Measurements from ENCODE around the gene SMPD1. TPM values are rescaled to one million over a fixed set of nuclear protein-coding genes. Genes with fewer than 3 reads are reported as not detected.
A peak's percentile ranks its signal among the peaks of the same experiment; 100 is the strongest.

The SMPD1 gene
- total RNA-seq (10 to 100 TPM; 30.4 to 30.9 TPM), polyA plus RNA-seq (17.3 TPM)

DNA sequence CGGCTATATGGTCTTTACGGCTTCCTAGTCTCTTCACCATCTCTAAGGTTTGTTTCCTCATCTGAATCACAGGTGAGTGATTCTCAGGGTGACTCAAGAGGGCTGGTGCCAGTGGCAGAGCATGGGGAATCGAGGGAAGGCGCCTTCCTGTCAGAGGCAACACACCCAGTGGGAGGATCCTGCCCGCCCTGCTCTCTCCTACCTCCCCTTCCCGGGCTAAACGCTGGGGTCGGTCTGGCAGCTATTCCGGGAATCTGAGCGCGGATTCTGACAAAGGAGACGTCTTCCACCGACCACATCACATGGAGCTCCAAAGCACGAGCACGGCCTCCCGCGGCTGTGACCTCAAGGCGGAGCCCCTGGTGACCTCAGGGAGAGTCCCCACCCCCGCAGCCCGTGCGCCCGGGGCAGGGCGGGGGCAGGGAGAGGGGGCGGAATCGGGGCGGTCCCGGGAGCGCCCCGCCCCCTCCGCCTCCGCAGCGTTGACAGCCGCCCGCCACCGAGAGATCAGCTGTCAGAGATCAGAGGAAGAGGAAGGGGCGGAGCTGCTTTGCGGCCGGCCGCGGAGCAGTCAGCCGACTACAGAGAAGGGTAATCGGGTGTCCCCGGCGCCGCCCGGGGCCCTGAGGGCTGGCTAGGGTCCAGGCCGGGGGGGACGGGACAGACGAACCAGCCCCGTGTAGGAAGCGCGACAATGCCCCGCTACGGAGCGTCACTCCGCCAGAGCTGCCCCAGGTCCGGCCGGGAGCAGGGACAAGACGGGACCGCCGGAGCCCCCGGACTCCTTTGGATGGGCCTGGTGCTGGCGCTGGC is at the start of gene SMPD1:
Gene SMPD1 (plus strand): TSS at position 570 of the 813 bp plus-strand sequence. CDS start 125 bp downstream, at position 695.
- Histone ChIP-seq H3K9me3 (ENCODE audit: low read length) (no peaks in the 10 kb centered on the region), H3K27ac (ENCODE audit: low read depth, low read length) (peak within 1 kb of the TSS; percentile 71), H3K4me1 (ENCODE audit: insufficient read depth, low read length) (peaks cover 48% of the 10 kb centered on the region), H3K4me3 (ENCODE audit: low read length) (peak within 1 kb of the TSS; percentile 64), H3K27me3 (ENCODE audit: insufficient read depth, low read length, poor library complexity, severe bottlenecking) (no peaks in the 10 kb centered on the region), H3K36me3 (ENCODE audit: insufficient read depth, low read length) (no peaks in the 10 kb centered on the region)
- peaks cover 43 to 64% (median 48%) of the 10 kb centered on the region in 3 donors for H3K4me1 Mint-ChIP-seq
- no peaks in the 10 kb centered on the region for H3K9me3 Mint-ChIP-seq
- POLR2A ChIA-PET: interaction anchor here (0.6 to 2.8 kb wide), 12 partner anchors 9 to 293 kb away, joined by 3 to 56 read pairs (median 7); partner anchors contain the start of genes APBB1, ARFIP2, MRPL17 and TAF10
- H3K36me3 Mint-ChIP-seq: peaks cover 4 to 42% (median 4%) of the 10 kb centered on the region in 3 donors
- H3K27ac Mint-ChIP-seq: peak within 1 kb of the TSS; percentile 89 to 100 (median 98)
- CTCF ChIA-PET: interaction anchor here (0.9 to 7.1 kb wide), 10 partner anchors 10 to 293 kb away, joined by 3 to 51 read pairs (median 6); partner anchors contain the start of genes APBB1, HPX and MRPL17
- peak; percentile 91 to 97 (median 93) for DNase-seq
- no peaks in the 10 kb centered on the region for H3K27me3 Mint-ChIP-seq
- peak within 1 kb of the TSS; percentile 85 to 96 (median 93) for H3K4me3 Mint-ChIP-seq

DNA sequence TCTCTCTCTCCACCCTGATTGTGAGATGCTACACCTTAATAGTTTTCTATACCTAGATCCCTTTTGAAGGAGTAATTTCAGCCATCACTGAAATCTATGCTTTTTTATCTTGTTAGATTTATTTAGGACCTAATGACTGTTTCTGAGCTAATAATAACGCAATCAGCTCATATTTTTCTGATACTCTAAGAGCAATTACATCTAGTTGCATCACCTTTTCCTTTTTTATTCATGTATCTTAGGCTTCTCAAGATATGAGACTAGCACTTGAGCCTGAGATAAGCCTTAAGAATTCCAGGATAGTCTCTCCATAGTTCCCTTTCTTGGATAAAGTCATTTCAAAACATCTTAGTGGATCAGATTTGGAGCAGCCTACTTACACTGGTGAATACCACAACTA is 44.9 kb upstream of the SMPD1 start:
- Mint-ChIP-seq H3K27ac (peak overlapping the region in 1 of 8 donors; percentile 55), H3K4me1 (no peaks in the 10 kb centered on the region), H3K4me3 (no peak overlapping the region), H3K36me3 (no peaks in the 10 kb centered on the region), H3K27me3 (peaks cover 4% of the 10 kb centered on the region in 2 donors), H3K9me3 (no peaks in the 10 kb centered on the region)
- ChIA-PET CTCF (interaction anchor here (2.1 kb wide), 1 partner anchor 8 kb away, joined by 8 read pairs; no protein-coding TSS in a partner anchor), POLR2A (no interaction called here)
- Histone ChIP-seq H3K4me3 (ENCODE audit: low read length) (no peak overlapping the region), H3K9me3 (ENCODE audit: low read length) (no peaks in the 10 kb centered on the region), H3K36me3 (ENCODE audit: insufficient read depth, low read length) (no peaks in the 10 kb centered on the region), H3K27ac (ENCODE audit: low read depth, low read length) (no peak overlapping the region), H3K27me3 (ENCODE audit: insufficient read depth, low read length, poor library complexity, severe bottlenecking) (no peaks in the 10 kb centered on the region), H3K4me1 (ENCODE audit: insufficient read depth, low read length) (no peaks in the 10 kb centered on the region)
- DNase-seq: no peak

DNA sequence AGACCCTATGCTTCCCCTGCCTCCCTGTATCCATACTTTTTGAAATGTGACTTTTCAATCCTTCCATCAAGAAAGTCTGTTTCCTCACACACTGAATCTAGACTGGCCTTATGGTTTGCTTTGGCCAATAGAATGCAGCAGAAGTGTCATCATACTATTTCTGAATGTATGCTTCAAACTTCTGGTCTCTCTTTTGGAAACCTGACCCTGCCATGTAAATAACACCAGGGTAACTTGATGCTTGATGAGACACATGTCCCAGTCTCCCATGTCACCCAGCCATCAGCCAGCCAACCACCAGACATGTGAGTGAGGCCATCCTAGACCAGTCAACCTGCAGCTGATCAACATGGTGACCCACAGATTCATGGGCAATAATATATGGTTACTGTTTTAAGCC is 40.2 kb upstream of the SMPD1 start:
- Histone ChIP-seq H3K4me1 (ENCODE audit: insufficient read depth, low read length) (no peaks in the 10 kb centered on the region), H3K27ac (ENCODE audit: low read depth, low read length) (no peak overlapping the region), H3K4me3 (ENCODE audit: low read length) (no peak overlapping the region), H3K36me3 (ENCODE audit: insufficient read depth, low read length) (no peaks in the 10 kb centered on the region), H3K9me3 (ENCODE audit: low read length) (no peaks in the 10 kb centered on the region), H3K27me3 (ENCODE audit: insufficient read depth, low read length, poor library complexity, severe bottlenecking) (no peaks in the 10 kb centered on the region)
- no peaks in the 10 kb centered on the region for H3K36me3 Mint-ChIP-seq
- peaks cover 0 to 3% (median 0%) of the 10 kb centered on the region in 3 donors for H3K4me1 Mint-ChIP-seq
- no peaks in the 10 kb centered on the region for H3K9me3 Mint-ChIP-seq
- peaks cover 0 to 3% of the 10 kb centered on the region in 2 donors for H3K27me3 Mint-ChIP-seq
- POLR2A ChIA-PET: no interaction called here
- H3K4me3 Mint-ChIP-seq: no peak overlapping the region
- CTCF ChIA-PET: interaction anchor here (0.7 to 1.6 kb wide), 2 partner anchors 34 to 52 kb away, joined by 3 to 4 read pairs; no protein-coding TSS in a partner anchor
- peak overlapping the region in 1 of 8 donors; percentile 8 for H3K27ac Mint-ChIP-seq
- no peak for DNase-seq

DNA sequence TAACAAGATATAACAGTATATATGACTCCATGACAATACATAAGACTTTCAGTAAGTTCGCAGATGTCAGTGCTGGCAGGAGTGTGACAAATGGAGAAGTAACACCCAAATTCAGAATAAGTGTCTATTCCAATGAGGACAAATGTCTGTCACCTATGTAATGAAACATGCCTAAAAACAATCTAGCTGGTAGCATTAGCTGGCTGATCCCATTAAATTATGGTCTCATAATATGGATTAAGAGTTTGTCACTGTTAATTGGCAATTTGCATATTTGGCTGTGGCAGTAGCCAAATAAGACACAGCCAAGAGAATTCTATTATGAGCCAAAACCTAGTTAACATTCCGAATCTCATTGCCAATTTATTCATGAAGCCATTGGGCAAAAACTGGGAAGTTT is 39.8 kb upstream of the SMPD1 start:
- Mint-ChIP-seq H3K36me3 (no peaks in the 10 kb centered on the region), H3K4me1 (peaks cover 0 to 3% (median 0%) of the 10 kb centered on the region in 3 donors), H3K4me3 (no peak overlapping the region), H3K27ac (no peak overlapping the region), H3K9me3 (no peaks in the 10 kb centered on the region), H3K27me3 (peaks cover 0 to 3% of the 10 kb centered on the region in 2 donors)
- ChIA-PET CTCF (interaction anchor here (1.4 to 5.0 kb wide), 4 partner anchors 12 to 100 kb away, joined by 4 to 24 read pairs (median 7); no protein-coding TSS in a partner anchor), POLR2A (no interaction called here)
- no peak overlapping the region for H3K27ac ChIP-seq (ENCODE audit: low read depth, low read length)
- H3K4me1 ChIP-seq (ENCODE audit: insufficient read depth, low read length): no peaks in the 10 kb centered on the region
- H3K4me3 ChIP-seq (ENCODE audit: low read length): no peak overlapping the region
- no peaks in the 10 kb centered on the region for H3K27me3 ChIP-seq (ENCODE audit: insufficient read depth, low read length, poor library complexity, severe bottlenecking)
- no peaks in the 10 kb centered on the region for H3K36me3 ChIP-seq (ENCODE audit: insufficient read depth, low read length)
- H3K9me3 ChIP-seq (ENCODE audit: low read length): no peaks in the 10 kb centered on the region
- no peak for DNase-seq

DNA sequence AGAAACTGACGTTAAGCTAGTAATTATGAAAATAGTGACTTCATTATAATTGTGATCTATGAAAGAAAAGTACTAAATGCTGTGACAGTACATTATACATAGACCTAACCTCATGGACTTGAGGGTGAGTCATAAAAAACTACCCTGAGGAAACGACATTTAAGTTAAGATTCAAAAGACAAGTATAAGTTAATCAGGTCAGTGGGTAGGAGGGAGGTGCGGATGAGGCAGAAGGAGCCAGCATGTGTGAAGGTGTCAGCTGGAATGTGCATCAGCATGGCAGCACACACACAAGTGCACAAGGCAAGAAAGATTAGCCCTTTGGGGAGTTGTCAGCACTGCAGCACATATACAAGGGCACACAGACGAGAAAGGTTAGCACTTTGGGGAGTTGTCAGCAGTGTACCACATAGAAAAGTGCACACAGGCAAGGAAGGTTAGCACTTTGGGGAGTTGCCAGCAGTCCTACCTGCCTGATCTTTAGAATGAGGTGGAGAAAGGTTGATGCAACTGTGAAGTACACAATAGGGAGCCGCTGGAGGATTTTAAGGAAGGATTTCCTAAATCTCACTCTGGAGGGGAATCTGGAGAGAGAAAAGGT is 38.4 kb upstream of the SMPD1 start:
- CTCF ChIA-PET: interaction anchor here (1.4 to 5.0 kb wide), 6 partner anchors 9 to 752 kb away, joined by 4 to 24 read pairs (median 5); no protein-coding TSS in a partner anchor
- no peaks in the 10 kb centered on the region for H3K9me3 Mint-ChIP-seq
- H3K27ac Mint-ChIP-seq: peak overlapping the region in 2 of 8 donors; percentile 1 to 76
- H3K27me3 ChIP-seq (ENCODE audit: insufficient read depth, low read length, poor library complexity, severe bottlenecking): no peaks in the 10 kb centered on the region
- no peak overlapping the region for H3K4me3 ChIP-seq (ENCODE audit: low read length)
- H3K36me3 Mint-ChIP-seq: no peaks in the 10 kb centered on the region
- no peaks in the 10 kb centered on the region for H3K4me1 ChIP-seq (ENCODE audit: insufficient read depth, low read length)
- no peaks in the 10 kb centered on the region for H3K9me3 ChIP-seq (ENCODE audit: low read length)
- no peak overlapping the region for H3K4me3 Mint-ChIP-seq
- no peak overlapping the region for H3K27ac ChIP-seq (ENCODE audit: low read depth, low read length)
- POLR2A ChIA-PET: no interaction called here
- DNase-seq: no peak
- H3K36me3 ChIP-seq (ENCODE audit: insufficient read depth, low read length): no peaks in the 10 kb centered on the region
- peaks cover 0 to 3% (median 0%) of the 10 kb centered on the region in 3 donors for H3K4me1 Mint-ChIP-seq
- peaks cover 0 to 3% of the 10 kb centered on the region in 2 donors for H3K27me3 Mint-ChIP-seq

DNA sequence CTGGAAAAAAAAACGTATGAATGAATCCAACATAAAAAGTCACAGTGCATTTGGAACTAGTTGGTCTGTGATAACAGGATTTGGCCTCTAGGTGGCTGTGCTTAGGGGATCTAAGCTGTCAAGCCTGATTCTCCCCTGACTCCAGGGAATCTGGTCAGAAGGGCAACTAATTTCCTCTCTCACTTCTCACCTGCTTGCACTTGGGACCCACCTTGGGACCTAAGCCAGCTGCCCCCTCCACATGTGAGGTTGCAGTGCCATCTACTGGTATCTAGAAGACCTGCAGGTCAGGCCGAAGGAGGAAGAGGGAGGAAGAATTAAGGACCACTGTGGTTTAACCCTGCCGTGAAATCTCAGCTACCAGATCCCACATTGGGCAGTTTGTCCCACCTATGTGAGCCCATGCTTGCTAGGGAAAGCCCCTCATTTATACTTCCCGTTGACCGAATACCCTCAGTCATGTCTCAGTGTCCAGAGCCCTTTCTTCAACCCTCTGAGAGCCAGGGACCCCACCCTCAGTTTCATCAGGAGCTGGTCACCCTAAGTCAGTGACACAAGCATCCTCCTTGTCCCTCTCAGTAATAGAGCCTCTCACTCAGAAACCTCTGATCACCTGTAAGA is 36.8 kb upstream of the SMPD1 start:
- H3K27ac ChIP-seq (ENCODE audit: low read depth, low read length): no peak overlapping the region
- Mint-ChIP-seq H3K4me3 (peak overlapping the region in 1 of 7 donors; percentile 28), H3K27me3 (peaks cover 0 to 3% of the 10 kb centered on the region in 2 donors), H3K4me1 (peaks cover 0 to 3% (median 0%) of the 10 kb centered on the region in 3 donors), H3K36me3 (no peaks in the 10 kb centered on the region), H3K9me3 (no peaks in the 10 kb centered on the region), H3K27ac (no peak overlapping the region)
- H3K36me3 ChIP-seq (ENCODE audit: insufficient read depth, low read length): no peaks in the 10 kb centered on the region
- POLR2A ChIA-PET: interaction anchor here (0.6 kb wide), 1 partner anchor 156 kb away, joined by 3 read pairs; no protein-coding TSS in a partner anchor
- no peaks in the 10 kb centered on the region for H3K4me1 ChIP-seq (ENCODE audit: insufficient read depth, low read length)
- peak; percentile 23 to 65 (median 35) for DNase-seq
- H3K9me3 ChIP-seq (ENCODE audit: low read length): no peaks in the 10 kb centered on the region
- CTCF ChIA-PET: interaction anchor here (0.9 to 5.0 kb wide), 17 partner anchors 9 to 1717 kb away, joined by 3 to 29 read pairs (median 4); partner anchors contain the start of genes CAVIN3 and OR51D1
- no peaks in the 10 kb centered on the region for H3K27me3 ChIP-seq (ENCODE audit: insufficient read depth, low read length, poor library complexity, severe bottlenecking)
- H3K4me3 ChIP-seq (ENCODE audit: low read length): no peak overlapping the region

DNA sequence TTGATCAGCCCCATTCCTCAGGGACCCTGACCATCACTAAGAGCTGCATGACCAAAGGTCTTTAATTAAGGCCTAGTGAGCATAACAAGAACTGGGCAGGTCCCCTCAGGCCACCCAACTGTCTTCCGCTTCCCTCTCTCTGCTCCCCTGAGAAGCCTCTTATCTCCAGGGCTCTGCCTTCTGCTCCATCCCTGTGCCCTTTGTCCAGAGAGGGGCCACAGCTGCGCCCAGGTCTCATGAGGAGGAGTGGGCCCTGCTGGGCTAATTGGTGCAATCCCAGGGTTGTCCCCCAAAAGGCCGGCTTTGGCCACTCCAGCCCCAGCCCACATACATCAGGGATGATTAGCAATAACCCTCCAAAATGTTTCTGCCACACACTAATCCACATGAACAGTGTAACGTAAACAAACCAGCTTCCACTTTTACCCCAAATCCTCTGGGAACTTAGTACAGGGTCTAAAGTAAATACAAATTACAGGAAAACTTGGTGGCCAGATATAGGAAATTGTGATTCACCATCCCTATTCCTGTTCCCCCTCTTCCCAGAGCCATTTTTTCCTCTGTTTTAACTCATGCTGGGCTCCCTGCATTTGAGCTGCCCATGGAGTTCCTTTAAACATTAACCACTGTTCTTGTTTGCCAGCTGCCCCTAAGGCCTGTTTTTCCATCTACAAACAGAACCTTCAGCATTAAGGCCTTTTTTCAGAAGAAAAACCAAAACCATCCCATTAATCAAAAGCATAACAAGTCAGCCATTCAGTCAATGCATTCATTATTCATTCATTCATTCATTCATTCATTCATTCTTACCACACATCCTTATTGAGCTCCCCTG is 35.4 kb upstream of the SMPD1 start:
- Mint-ChIP-seq H3K27me3 (peaks cover 0 to 3% of the 10 kb centered on the region in 2 donors), H3K36me3 (no peaks in the 10 kb centered on the region), H3K4me3 (no peak overlapping the region), H3K9me3 (no peaks in the 10 kb centered on the region), H3K4me1 (peaks cover 0 to 3% (median 0%) of the 10 kb centered on the region in 3 donors), H3K27ac (no peak overlapping the region)
- DNase-seq: no peak
- H3K36me3 ChIP-seq (ENCODE audit: insufficient read depth, low read length): no peaks in the 10 kb centered on the region
- H3K9me3 ChIP-seq (ENCODE audit: low read length): no peaks in the 10 kb centered on the region
- H3K27me3 ChIP-seq (ENCODE audit: insufficient read depth, low read length, poor library complexity, severe bottlenecking): no peaks in the 10 kb centered on the region
- no peak overlapping the region for H3K4me3 ChIP-seq (ENCODE audit: low read length)
- H3K4me1 ChIP-seq (ENCODE audit: insufficient read depth, low read length): no peaks in the 10 kb centered on the region
- POLR2A ChIA-PET: no interaction called here
- CTCF ChIA-PET: interaction anchor here (0.6 to 5.0 kb wide), 11 partner anchors 8 to 1718 kb away, joined by 3 to 29 read pairs (median 6); partner anchors contain the start of gene OR51D1
- H3K27ac ChIP-seq (ENCODE audit: low read depth, low read length): no peak overlapping the region

Data from CD8-positive, alpha-beta memory T cell (primary cell).